GM23338 (cell line): Measurements from ENCODE around the gene CCNF. TPM values are rescaled to one million over a fixed set of nuclear protein-coding genes. Genes with fewer than 3 reads are reported as not detected.
"Not testable (repeated sequence)": the region's sequence is repeated elsewhere in the genome, so short reads cannot be mapped to it uniquely, and the experiment has no call there.

Experiments used
- ATAC-seq: fragments of 200-7000 bp; cut with Tn5 transposase; 3 replicates; pipeline ENCODE4 v1.9.1; 2020
- DNase-seq: peaks from one replicate; pipeline ENCODE4 v3.0.0-alpha.2; 2015; ENCODE audit warnings: low spot score
- H2AFZ ChIP-seq: fragments of 200-600 bp; sonication (generic); 2 replicates; pipeline ENCODE4 v1.8.0; 2016; ENCODE audit warnings: antibody characterized with exemption, mild to moderate bottlenecking, moderate library complexity
- H3F3A ChIP-seq: fragments of 200-600 bp; sonication (generic); replicated peaks from 2 replicates; pipeline ENCODE4 v1.8.0; 2017; ENCODE audit warnings: antibody characterized with exemption, mixed run types, low read depth
- H3K27ac ChIP-seq: fragments of 200-600 bp; sonication (generic); 2 replicates; pipeline ENCODE4 v1.6.1; 2016; ENCODE audit warnings: low read depth
- H3K27me3 ChIP-seq: fragments of 200-600 bp; sonication (generic); 2 replicates; pipeline ENCODE4 v1.8.0; 2016; ENCODE audit warnings: mild to moderate bottlenecking, mixed run types, moderate library complexity; ENCODE audit not compliant: insufficient read depth
- H3K36me3 ChIP-seq: fragments of 200-600 bp; sonication (generic); 2 replicates; pipeline ENCODE4 v1.8.0; 2016; ENCODE audit warnings: mild to moderate bottlenecking; ENCODE audit not compliant: insufficient read depth
- H3K4me1 ChIP-seq: fragments of 200-600 bp; sonication (generic); 2 replicates; pipeline ENCODE4 v1.8.0; 2016; ENCODE audit warnings: mild to moderate bottlenecking, moderate library complexity; ENCODE audit not compliant: insufficient read depth
- H3K4me2 ChIP-seq: fragments of 200-600 bp; sonication (generic); 2 replicates; pipeline ENCODE4 v1.7.1; 2017; ENCODE audit warnings: mixed run types
- H3K4me3 ChIP-seq: fragments of 200-600 bp; sonication (generic); 2 replicates; pipeline ENCODE4 v1.6.1; 2016; ENCODE audit warnings: mixed run types
- H3K79me2 ChIP-seq: fragments of 200-600 bp; sonication (generic); replicated peaks from 2 replicates; pipeline ENCODE4 v1.8.0; 2017; ENCODE audit warnings: mild to moderate bottlenecking; ENCODE audit not compliant: insufficient read depth
- H3K9me2 ChIP-seq: fragments of 200-600 bp; sonication (generic); 2 replicates; pipeline ENCODE4 v1.8.0; 2017; ENCODE audit not compliant: insufficient read depth
- H4K20me1 ChIP-seq: fragments of 200-600 bp; sonication (generic); replicated peaks from 2 replicates; pipeline ENCODE4 v1.8.0; 2017; ENCODE audit warnings: mild to moderate bottlenecking; ENCODE audit not compliant: insufficient read depth
- H3K27ac Mint-ChIP-seq: 2 replicates; pipeline ENCODE4 v1.8.0; 2020; ENCODE audit warnings: inconsistent platforms, mild to moderate bottlenecking, moderate library complexity, mixed read lengths
- H3K27me3 Mint-ChIP-seq: 3 replicates; pipeline ENCODE4 v1.8.0; 2022; ENCODE audit warnings: low read depth, mild to moderate bottlenecking, moderate library complexity, mixed read lengths, inconsistent platforms; ENCODE audit not compliant: insufficient read depth, poor library complexity
- H3K36me3 Mint-ChIP-seq: 3 replicates; pipeline ENCODE4 v1.8.0; 2021; ENCODE audit warnings: low read depth, mild to moderate bottlenecking, inconsistent platforms, moderate library complexity, mixed read lengths
- H3K4me1 Mint-ChIP-seq: 3 replicates; pipeline ENCODE4 v1.8.0; 2020; ENCODE audit warnings: mild to moderate bottlenecking, inconsistent platforms, mixed read lengths
- H3K4me3 Mint-ChIP-seq: 3 replicates; pipeline ENCODE4 v1.8.0; 2021; ENCODE audit warnings: moderate library complexity, mild to moderate bottlenecking, inconsistent platforms, mixed read lengths
- H3K9me3 Mint-ChIP-seq: 3 replicates; pipeline ENCODE4 v1.8.0; 2020; ENCODE audit warnings: moderate library complexity, mild to moderate bottlenecking, inconsistent platforms, mixed read lengths
- EZH2 ChIP-seq: fragments of 200-600 bp; sonication (generic); IDR thresholded peaks from one replicate; pipeline ENCODE4 v1.8.0; 2017; ENCODE audit warnings: antibody characterized with exemption, mild to moderate bottlenecking, low read depth; ENCODE audit not compliant: unreplicated experiment
- EZH2phosphoT487 ChIP-seq: fragments of 200-600 bp; sonication (generic); IDR thresholded peaks from one replicate; pipeline ENCODE4 v1.8.1; 2018; ENCODE audit warnings: antibody characterized with exemption; ENCODE audit not compliant: unreplicated experiment
- JUNB ChIP-seq: IDR thresholded peaks from one replicate; pipeline ENCODE4 v1.6.1; 2016; ENCODE audit warnings: antibody characterized with exemption; ENCODE audit not compliant: unreplicated experiment
- ZNF331 ChIP-seq: fragments of 250-450 bp; sonication (Bioruptor Pico); IDR thresholded peaks from 2 replicates; pipeline ENCODE4 v1.5.0; 2020; ENCODE audit warnings: low read depth, mild to moderate bottlenecking, moderate library complexity
- ZNF462 ChIP-seq: fragments of 250-450 bp; sonication (Bioruptor Pico); IDR thresholded peaks from 2 replicates; pipeline ENCODE4 v1.5.0; 2020; ENCODE audit warnings: mild to moderate bottlenecking, moderate library complexity
- polyA plus RNA-seq: library from polyadenylated mRNA; unstranded; fragments of >200 nt; fragmentation: Nextera tagmentation; extraction: Ambion mirVana; gene quantifications from 2 replicates; pipeline ENCODE4 v1.2.1, GENCODE V29; 2016
- total RNA-seq: library from RNA; depleted of rRNA; stranded (reverse); fragments of >200 nt; shearing (Covaris generic); gene quantifications from 2 replicates; pipeline ENCODE4 v1.2.3, GENCODE V29; 2014
- TF ChIP-seq, protein P1 (sequence below), 2 experiments: fragments of 200-600 bp in 1 of 2; sonication (generic) in 1 of 2; conservative IDR thresholded peaks; 2 replicates each; pipeline versions ENCODE4 v1.5.1 to v1.6.1; 2016 to 2017; ENCODE audit warnings: antibody characterized with exemption in 2 of 2, low read depth in 2 of 2, mild to moderate bottlenecking in 2 of 2, moderate library complexity in 1 of 2
- TF ChIP-seq, protein P2 (sequence below): IDR thresholded peaks from 2 replicates; pipeline ENCODE4 v1.6.1; 2016; ENCODE audit warnings: antibody characterized with exemption

The CCNF gene
- total and polyA plus RNA-seq, 2 experiments from 2014 or later, result 21.2 to 54.2 TPM

- TF ChIP-seq ZNF462 (CRISPR knock-in tag) (no peak), ZNF331 (no peak)
Observed at GRCh38 chr16:2478279-2478678, 49.0 kb downstream of the CCNF start (continued).

- not testable (repeated sequence) for H3K4me2 ChIP-seq, ATAC-seq, H3K36me3 ChIP-seq, H3K4me3 ChIP-seq, H3K4me3 Mint-ChIP-seq, H3K27ac ChIP-seq, H3K36me3 Mint-ChIP-seq, H2AFZ ChIP-seq, H3K9me3 Mint-ChIP-seq, DNase-seq, H3K27ac Mint-ChIP-seq, H3K4me1 ChIP-seq, H3K9me2 ChIP-seq, H3F3A ChIP-seq
- Histone ChIP-seq H3K79me2 (peaks cover 17% of the 10 kb centered on the region), H3K27me3 (peaks cover 14% of the 10 kb centered on the region; the same call in 1 of the 2 replicates), H4K20me1 (peaks cover 32% of the 10 kb centered on the region)
- Mint-ChIP-seq H3K27me3 (peaks cover 18% of the 10 kb centered on the region), H3K4me1 (peaks cover 14% of the 10 kb centered on the region)
Observed at GRCh38 chr16:2479996-2480395, 50.7 kb downstream of the CCNF start.

DNA sequence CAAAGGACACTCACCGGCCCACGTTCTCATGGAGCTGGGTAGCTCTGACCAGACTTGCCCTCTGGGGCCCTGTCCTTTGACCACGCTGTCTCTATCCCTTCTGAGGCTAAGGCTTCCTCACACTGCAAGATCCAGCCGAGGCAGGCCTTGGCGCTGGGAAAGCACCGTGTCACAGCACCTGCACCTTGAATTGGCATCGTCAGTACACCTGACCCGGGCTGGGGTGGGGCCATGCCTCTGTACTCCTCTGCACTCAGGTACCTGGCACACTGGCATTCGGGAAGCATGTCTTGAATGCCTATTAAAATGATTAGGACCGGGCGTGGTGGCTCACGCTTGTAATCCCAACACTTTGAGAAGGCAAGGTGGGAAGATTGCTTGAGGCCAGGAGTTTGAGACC lies 51.7 kb downstream of the CCNF start:
- ATAC-seq, result no peak
- H3K36me3 Mint-ChIP-seq, result no peaks in the 10 kb centered on the region; the same call in 1 of the 3 replicates
- H3K27me3 Mint-ChIP-seq, result peaks cover 16% of the 10 kb centered on the region
- H3K4me1 Mint-ChIP-seq, result peaks cover 13% of the 10 kb centered on the region
- H3K4me3 ChIP-seq, result no peak overlapping the region
- H3K9me3 Mint-ChIP-seq, result no peaks in the 10 kb centered on the region
- peaks cover 5% of the 10 kb centered on the region for H3K4me1 ChIP-seq
- H3F3A ChIP-seq, result peaks cover 6% of the 10 kb centered on the region
- peaks cover 29% of the 10 kb centered on the region for H4K20me1 ChIP-seq
- DNase-seq, result no peak
- no peaks in the 10 kb centered on the region for H3K36me3 ChIP-seq
- peaks cover 17% of the 10 kb centered on the region for H3K79me2 ChIP-seq
- no peaks in the 10 kb centered on the region for H3K9me2 ChIP-seq
- no peak overlapping the region for H3K4me3 Mint-ChIP-seq
- no peak overlapping the region for H3K4me2 ChIP-seq
- peaks cover 13% of the 10 kb centered on the region; the same call in 1 of the 2 replicates for H3K27me3 ChIP-seq
- H3K27ac Mint-ChIP-seq, result no peak overlapping the region
- H2AFZ ChIP-seq, result no peak overlapping the region
- no peak overlapping the region for H3K27ac ChIP-seq
- TF ChIP-seq, protein P1, sequence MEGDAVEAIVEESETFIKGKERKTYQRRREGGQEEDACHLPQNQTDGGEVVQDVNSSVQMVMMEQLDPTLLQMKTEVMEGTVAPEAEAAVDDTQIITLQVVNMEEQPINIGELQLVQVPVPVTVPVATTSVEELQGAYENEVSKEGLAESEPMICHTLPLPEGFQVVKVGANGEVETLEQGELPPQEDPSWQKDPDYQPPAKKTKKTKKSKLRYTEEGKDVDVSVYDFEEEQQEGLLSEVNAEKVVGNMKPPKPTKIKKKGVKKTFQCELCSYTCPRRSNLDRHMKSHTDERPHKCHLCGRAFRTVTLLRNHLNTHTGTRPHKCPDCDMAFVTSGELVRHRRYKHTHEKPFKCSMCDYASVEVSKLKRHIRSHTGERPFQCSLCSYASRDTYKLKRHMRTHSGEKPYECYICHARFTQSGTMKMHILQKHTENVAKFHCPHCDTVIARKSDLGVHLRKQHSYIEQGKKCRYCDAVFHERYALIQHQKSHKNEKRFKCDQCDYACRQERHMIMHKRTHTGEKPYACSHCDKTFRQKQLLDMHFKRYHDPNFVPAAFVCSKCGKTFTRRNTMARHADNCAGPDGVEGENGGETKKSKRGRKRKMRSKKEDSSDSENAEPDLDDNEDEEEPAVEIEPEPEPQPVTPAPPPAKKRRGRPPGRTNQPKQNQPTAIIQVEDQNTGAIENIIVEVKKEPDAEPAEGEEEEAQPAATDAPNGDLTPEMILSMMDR (conservative IDR thresholded peaks at IDR 0.05; ENCODE audit: low read depth in 2 of 2), result no peak
- TF ChIP-seq JUNB (no peak), EZH2 (no peak), EZH2phosphoT487 (no peak)
- TF ChIP-seq, protein P2, sequence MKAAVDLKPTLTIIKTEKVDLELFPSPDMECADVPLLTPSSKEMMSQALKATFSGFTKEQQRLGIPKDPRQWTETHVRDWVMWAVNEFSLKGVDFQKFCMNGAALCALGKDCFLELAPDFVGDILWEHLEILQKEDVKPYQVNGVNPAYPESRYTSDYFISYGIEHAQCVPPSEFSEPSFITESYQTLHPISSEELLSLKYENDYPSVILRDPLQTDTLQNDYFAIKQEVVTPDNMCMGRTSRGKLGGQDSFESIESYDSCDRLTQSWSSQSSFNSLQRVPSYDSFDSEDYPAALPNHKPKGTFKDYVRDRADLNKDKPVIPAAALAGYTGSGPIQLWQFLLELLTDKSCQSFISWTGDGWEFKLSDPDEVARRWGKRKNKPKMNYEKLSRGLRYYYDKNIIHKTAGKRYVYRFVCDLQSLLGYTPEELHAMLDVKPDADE, result no peak
